OCI-LY1 (cell line): ENCODE data around the gene DNAJB14.

Experiments used
- H2AFZ ChIP-seq: fragments of 200-600 bp; sonication (generic), shearing (Covaris generic); 2 replicates; pipeline ENCODE4 v1.6.0; 2014; ENCODE audit warnings: antibody characterized with exemption, mild to moderate bottlenecking, low read length
- H3F3A ChIP-seq: fragments of 200-600 bp; sonication (generic), shearing (Covaris generic); 2 replicates; pipeline ENCODE4 v1.6.0; 2014; ENCODE audit warnings: mild to moderate bottlenecking, antibody characterized with exemption, low read length, moderate library complexity; ENCODE audit not compliant: insufficient read depth
- H3K27ac ChIP-seq: fragments of 200-600 bp; sonication (generic); 2 replicates; pipeline ENCODE4 v1.5.1; 2014; ENCODE audit warnings: low read length, mixed run types, mild to moderate bottlenecking, low read depth; ENCODE audit not compliant: poor library complexity, severe bottlenecking
- H3K27me3 ChIP-seq: fragments of 200-600 bp; sonication (generic); 2 replicates; pipeline ENCODE4 v1.6.0; 2014; ENCODE audit warnings: antibody characterized with exemption, mild to moderate bottlenecking, low read length, moderate library complexity; ENCODE audit not compliant: insufficient read depth
- H3K36me3 ChIP-seq: fragments of 200-600 bp; sonication (generic); 2 replicates; pipeline ENCODE4 v1.6.1; 2014; ENCODE audit warnings: mild to moderate bottlenecking, antibody characterized with exemption, low read length, moderate library complexity, mixed read lengths; ENCODE audit not compliant: insufficient read depth
- H3K4me1 ChIP-seq: fragments of 200-600 bp; sonication (generic); 2 replicates; pipeline ENCODE4 v1.5.1; 2014; ENCODE audit warnings: mild to moderate bottlenecking, low read length, moderate library complexity; ENCODE audit not compliant: insufficient read depth, severe bottlenecking
- H3K4me2 ChIP-seq: fragments of 200-600 bp; sonication (generic), shearing (Covaris generic); 2 replicates; pipeline ENCODE4 v1.6.1; 2014; ENCODE audit warnings: low read length
- H3K4me3 ChIP-seq: fragments of 200-600 bp; sonication (generic); 2 replicates; pipeline ENCODE4 v1.5.1; 2014; ENCODE audit warnings: low read length, low read depth, mild to moderate bottlenecking, mixed read lengths; ENCODE audit not compliant: poor library complexity, severe bottlenecking
- H3K79me2 ChIP-seq: fragments of 200-600 bp; shearing (Covaris generic); 2 replicates; pipeline ENCODE4 v1.6.1; 2016; ENCODE audit warnings: mixed run types, low read length, mixed read lengths; ENCODE audit not compliant: insufficient read depth
- H3K9ac ChIP-seq: fragments of 200-600 bp; sonication (generic), shearing (Covaris generic); 2 replicates; pipeline ENCODE4 v1.6.1; 2014; ENCODE audit warnings: mild to moderate bottlenecking, low read length, mixed read lengths
- H3K9me2 ChIP-seq: fragments of 200-600 bp; sonication (generic), shearing (Covaris generic); 2 replicates; pipeline ENCODE4 v1.6.1; 2014; ENCODE audit warnings: low read depth, mild to moderate bottlenecking, low read length, mixed read lengths
- H3K9me3 ChIP-seq: fragments of 200-600 bp; shearing (Covaris generic); 2 replicates; pipeline ENCODE4 v1.6.1; 2014; ENCODE audit warnings: low read length, mixed read lengths
- H4K20me1 ChIP-seq: fragments of 200-600 bp; sonication (generic), shearing (Covaris generic); 2 replicates; pipeline ENCODE4 v1.6.0; 2016; ENCODE audit warnings: mild to moderate bottlenecking, low read length; ENCODE audit not compliant: insufficient read depth
- CTCF ChIP-seq: fragments of 200-600 bp; sonication (generic), shearing (Covaris generic); IDR thresholded peaks from 2 replicates; pipeline ENCODE4 v1.5.1; 2017; ENCODE audit warnings: mild to moderate bottlenecking, antibody characterized with exemption, low read length, moderate library complexity, mixed read lengths
- EZH2 ChIP-seq: fragments of 200-600 bp; sonication (generic), shearing (Covaris generic); IDR thresholded peaks from 2 replicates; pipeline ENCODE4 v1.8.0; 2017; ENCODE audit warnings: borderline replicate concordance, mixed run types, mild to moderate bottlenecking, antibody characterized with exemption, low read length, moderate library complexity, mixed read lengths

DNAJB14 gene

GRCh38 chr4:99949999-99950912, 3.8 kb upstream of the DNAJB14 start, which contains the start of gene H2AZ1:
TSS of gene H2AZ1 (minus strand) at chr4:99950275. CDS start at chr4:99950170, 105 bp downstream.
- H3F3A ChIP-seq: peaks cover 10% of the 10 kb centered on the region
- no peaks in the 10 kb centered on the region for H3K9me3 ChIP-seq
- peak within 1 kb of the TSS; percentile 94 for H3K27ac ChIP-seq
- peaks cover 19% of the 10 kb centered on the region for H3K79me2 ChIP-seq
- no peaks in the 10 kb centered on the region for H4K20me1 ChIP-seq
- H3K4me1 ChIP-seq: peaks cover 37% of the 10 kb centered on the region
- H3K27me3 ChIP-seq: no peaks in the 10 kb centered on the region
- H3K4me2 ChIP-seq: peak within 1 kb of the TSS; percentile 96
- H3K36me3 ChIP-seq: peaks cover 25% of the 10 kb centered on the region
- peak within 1 kb of the TSS; percentile 99 for H3K9ac ChIP-seq
- no peaks in the 10 kb centered on the region for H3K9me2 ChIP-seq
- H3K4me3 ChIP-seq: peak within 1 kb of the TSS; percentile 99
- no peak for TF ChIP-seq EZH2
- no peak for TF ChIP-seq CTCF
- peak within 1 kb of the TSS; percentile 56; the same call in 1 of the 2 replicates for H2AFZ ChIP-seq

DNA sequence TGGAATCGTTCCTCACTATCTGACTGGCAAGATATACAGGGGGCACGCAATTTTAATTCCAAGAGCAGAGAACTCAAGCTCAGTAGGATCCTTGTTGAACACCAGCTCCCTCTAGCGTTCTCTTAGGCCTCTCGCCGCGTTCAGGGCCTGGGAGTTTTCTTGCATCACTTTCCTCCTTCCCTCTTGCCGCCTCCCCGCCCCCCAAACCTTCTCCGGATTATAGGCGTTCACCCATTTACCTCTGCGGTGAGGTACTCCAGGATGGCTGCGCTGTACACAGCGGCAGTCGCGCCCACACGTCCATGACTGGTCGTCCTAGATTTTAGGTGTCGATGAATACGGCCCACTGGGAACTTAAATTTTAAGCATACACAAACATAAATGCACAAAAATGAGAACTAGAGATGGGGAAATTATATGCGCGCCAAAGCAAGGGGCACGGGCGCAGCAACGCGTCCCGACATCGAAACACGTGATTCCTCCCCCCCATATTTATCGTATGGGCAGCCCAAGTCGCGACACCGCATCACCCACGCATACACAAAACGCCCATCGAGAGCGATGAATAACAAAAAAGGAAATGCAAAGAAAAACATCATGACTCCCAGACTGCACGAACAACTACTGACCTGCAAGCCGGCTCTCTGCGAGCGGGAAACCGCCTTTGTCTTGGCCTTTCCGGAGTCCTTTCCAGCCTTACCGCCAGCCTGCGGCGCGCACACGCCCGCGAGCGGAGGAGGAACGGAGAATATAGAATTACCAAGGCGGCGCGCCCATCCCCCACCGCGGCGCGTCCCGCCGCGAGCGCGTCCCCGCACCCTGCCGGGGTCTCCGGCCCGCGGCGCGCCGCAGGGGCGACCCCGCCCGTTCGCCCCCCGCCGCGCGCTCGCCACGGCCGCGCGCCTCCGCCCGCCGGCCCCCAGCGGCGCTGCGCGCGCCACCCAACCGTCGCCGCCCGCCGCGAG, 2.9 kb upstream of the DNAJB14 start:
- Histone ChIP-seq H3K27ac (peak overlapping the region; percentile 94), H3K9ac (peak overlapping the region; percentile 99), H2AFZ (no peak overlapping the region), H3K36me3 (peaks cover 32% of the 10 kb centered on the region), H3K79me2 (peaks cover 29% of the 10 kb centered on the region), H4K20me1 (no peaks in the 10 kb centered on the region), H3F3A (peaks cover 10% of the 10 kb centered on the region), H3K4me3 (peak overlapping the region; percentile 99), H3K27me3 (no peaks in the 10 kb centered on the region), H3K4me1 (peaks cover 43% of the 10 kb centered on the region), H3K4me2 (peak overlapping the region; percentile 87), H3K9me2 (no peaks in the 10 kb centered on the region), H3K9me3 (no peaks in the 10 kb centered on the region)
- peak; percentile 77 for TF ChIP-seq CTCF
- TF ChIP-seq EZH2: no peak

- peaks cover 54% of the 10 kb centered on the region for H3K4me1 ChIP-seq
- peak overlapping the region; percentile 94 for H3K27ac ChIP-seq
- H3K36me3 ChIP-seq: peaks cover 49% of the 10 kb centered on the region
- H3K79me2 ChIP-seq: peaks cover 46% of the 10 kb centered on the region
- no peaks in the 10 kb centered on the region for H3K27me3 ChIP-seq
- H3K4me3 ChIP-seq: peak overlapping the region; percentile 99
- peaks cover 10% of the 10 kb centered on the region for H3F3A ChIP-seq
- H3K9ac ChIP-seq: peak overlapping the region; percentile 99; the same call in 1 of the 2 replicates
- H3K4me2 ChIP-seq: peak overlapping the region; percentile 87
- no peak for TF ChIP-seq EZH2
- no peak for TF ChIP-seq CTCF
- no peaks in the 10 kb centered on the region for H3K9me3 ChIP-seq
- no peaks in the 10 kb centered on the region for H4K20me1 ChIP-seq
- no peak overlapping the region for H2AFZ ChIP-seq
- H3K9me2 ChIP-seq: no peaks in the 10 kb centered on the region
These were observed 1.2 kb upstream of the DNAJB14 start for GRCh38 chr4:99947608-99948007.
